Keratinocyte (primary cell): Measurements from ENCODE around the gene RGS7BP. TPM values are rescaled to one million over a fixed set of nuclear protein-coding genes. Genes with fewer than 3 reads are reported as not detected.

ENCODE experiments used
- DNase-seq: peaks from one replicate; pipeline ENCODE4 v3.0.0-alpha.2; 2011; ENCODE audit warnings: low read depth, missing footprints, low spot score
- FAIRE-seq: peaks from 2 replicates; lab custom pipeline; 2011; peaks lifted over from hg19 to GRCh38; lab: Jason Lieb, UNC
- H2AFZ ChIP-seq: 2 replicates; pipeline ENCODE4 v1.6.0; 2012; ENCODE audit warnings: low read length, control low read depth, inconsistent platforms; ENCODE audit not compliant: control insufficient read depth
- H3K27ac ChIP-seq: 2 replicates; pipeline ENCODE4 v1.5.1; 2011; ENCODE audit warnings: low read length; ENCODE audit not compliant: control insufficient read depth, insufficient read depth
- H3K27me3 ChIP-seq: 3 replicates; pipeline ENCODE4 v1.6.0; 2011; ENCODE audit warnings: low read length; ENCODE audit not compliant: control insufficient read depth, insufficient read depth; ENCODE audit errors: extremely low read depth
- H3K36me3 ChIP-seq, 2 experiments: 2 replicates in 1 of 2; 3 replicates in 1 of 2; pipeline ENCODE4 v1.5.1; 2011; ENCODE audit warnings: low read length in 2 of 2, mild to moderate bottlenecking in 1 of 2; ENCODE audit not compliant: control insufficient read depth in 2 of 2, insufficient read depth in 2 of 2; ENCODE audit errors: extremely low read depth in 1 of 2
- H3K4me1 ChIP-seq: 3 replicates; pipeline ENCODE4 v1.5.1; 2011; ENCODE audit warnings: low read length; ENCODE audit not compliant: control insufficient read depth, insufficient read depth; ENCODE audit errors: extremely low read depth
- H3K4me2 ChIP-seq: 3 replicates; pipeline ENCODE4 v1.6.0; 2011; ENCODE audit warnings: low read depth, low read length; ENCODE audit not compliant: control insufficient read depth, insufficient read depth; ENCODE audit errors: extremely low read depth
- H3K4me3 ChIP-seq, 3 experiments: fragments of 200-600 bp in 1 of 3; sonication (generic) in 1 of 3; 2 replicates in 2 of 3; 3 replicates in 1 of 3; pipeline ENCODE4 v1.5.1; 2011 to 2016; ENCODE audit warnings: low read length in 3 of 3, mild to moderate bottlenecking in 3 of 3, control low read depth in 2 of 3, inconsistent platforms in 1 of 3, low read depth in 1 of 3, mixed read lengths in 1 of 3, mixed run types in 1 of 3, moderate library complexity in 1 of 3; ENCODE audit not compliant: control insufficient read depth in 2 of 3, insufficient read depth in 2 of 3; ENCODE audit errors: extremely low read depth in 1 of 3
- H3K79me2 ChIP-seq: 2 replicates; pipeline ENCODE4 v1.6.0; 2012; ENCODE audit warnings: low read length; ENCODE audit not compliant: control insufficient read depth, insufficient read depth
- H3K9ac ChIP-seq: 3 replicates; pipeline ENCODE4 v1.6.0; 2011; ENCODE audit warnings: low read length; ENCODE audit not compliant: control insufficient read depth, insufficient read depth; ENCODE audit errors: extremely low read depth
- H3K9me1 ChIP-seq: 3 replicates; pipeline ENCODE4 v1.6.0; 2011; ENCODE audit warnings: low read length; ENCODE audit not compliant: control insufficient read depth, insufficient read depth; ENCODE audit errors: extremely low read depth
- H3K9me3 ChIP-seq: 2 replicates; pipeline ENCODE4 v1.5.1; 2012; ENCODE audit warnings: low read depth, low read length; ENCODE audit not compliant: control insufficient read depth
- H4K20me1 ChIP-seq: 3 replicates; pipeline ENCODE4 v1.6.0; 2011; ENCODE audit warnings: low read length; ENCODE audit not compliant: control insufficient read depth, insufficient read depth; ENCODE audit errors: extremely low read depth
- CTCF ChIP-seq, 3 experiments: IDR thresholded peaks in 1 of 3; conservative IDR thresholded peaks in 1 of 3; optimal IDR thresholded peaks in 1 of 3; 2 replicates in 2 of 3; 3 replicates in 1 of 3; pipeline versions ENCODE3 to v1.5.1; 2011; ENCODE audit warnings: low read length in 3 of 3, mild to moderate bottlenecking in 3 of 3, moderate library complexity in 2 of 3, control low read depth in 1 of 3, inconsistent platforms in 1 of 3; ENCODE audit not compliant: insufficient read depth in 2 of 3; ENCODE audit errors: extremely low read depth in 1 of 3
- EZH2 ChIP-seq: IDR thresholded peaks from one replicate; pipeline ENCODE4 v1.6.1; 2012; ENCODE audit warnings: inconsistent platforms, mild to moderate bottlenecking, low read length, moderate library complexity
- dilution Hi-C: fragments of 300-500 bp; cut with MboI; formaldehyde crosslinking; loops from one replicate; pipeline ENCODE4 v1.7.0; 2020; ENCODE audit warnings: low sequenced_read_pairs; ENCODE audit not compliant: extremely low pct_ligation_motif_present
- polyA plus RNA-seq, 5 experiments: library from polyadenylated mRNA; depleted of rRNA in 3 of 5; stranded (reverse) in 3 of 5; stranded (forward) in 1 of 5; unstranded in 1 of 5; fragments of >200 nt; gene quantifications; 1 replicate in 1 of 5; 2 replicates in 3 of 5; 3 replicates in 1 of 5; pipeline versions ENCODE4 v1.2.1 to v1.2.3, GENCODE V29; 2011 to 2012; ENCODE audit warnings: missing spikeins in 2 of 5, low read depth in 1 of 5, low replicate concordance in 1 of 5

Gene RGS7BP
- polyA plus RNA-seq, 1 donor (not counting 4 experiments of a cell fraction or from before 2014, with no cell fraction given): not detected

- dilution Hi-C loops: no loop called here
- DNase-seq (no peak), FAIRE-seq (no peak)
- Histone ChIP-seq H3K9ac (no peak overlapping the region), H3K4me1 (no peaks in the 10 kb centered on the region), H3K4me2 (no peak overlapping the region), H4K20me1 (no peaks in the 10 kb centered on the region), H3K4me3 (no peak overlapping the region), H3K9me1 (no peaks in the 10 kb centered on the region), H2AFZ (no peak overlapping the region), H3K27me3 (peaks cover 3% of the 10 kb centered on the region), H3K36me3 (no peaks in the 10 kb centered on the region), H3K27ac (no peak overlapping the region), H3K79me2 (no peaks in the 10 kb centered on the region), H3K9me3 (no peaks in the 10 kb centered on the region)
- TF ChIP-seq EZH2 (no peak), CTCF (optimal IDR thresholded peaks at IDR 0.05 in 1 of 3, IDR thresholded peaks at IDR 0.05 in 1 of 3, conservative IDR thresholded peaks at IDR 0.05 in 1 of 3; ENCODE audit: extremely low read depth in 1 of 3, insufficient read depth in 2 of 3, low read length in 3 of 3) (no peak)
Measured at GRCh38 chr5:64654561-64654938, 148.7 kb downstream of the RGS7BP start.

- Histone ChIP-seq H3K9me3 (no peaks in the 10 kb centered on the region), H3K4me1 (no peaks in the 10 kb centered on the region), H3K27me3 (peaks cover 7% of the 10 kb centered on the region), H3K4me3 (no peak overlapping the region), H2AFZ (no peak overlapping the region), H3K9ac (no peak overlapping the region), H3K4me2 (no peak overlapping the region), H3K9me1 (no peaks in the 10 kb centered on the region), H3K27ac (no peak overlapping the region), H4K20me1 (no peaks in the 10 kb centered on the region), H3K79me2 (no peaks in the 10 kb centered on the region), H3K36me3 (no peaks in the 10 kb centered on the region)
- no peak for FAIRE-seq
- no peak for TF ChIP-seq CTCF (optimal IDR thresholded peaks at IDR 0.05 in 1 of 3, IDR thresholded peaks at IDR 0.05 in 1 of 3, conservative IDR thresholded peaks at IDR 0.05 in 1 of 3; ENCODE audit: extremely low read depth in 1 of 3, insufficient read depth in 2 of 3, low read length in 3 of 3)
- dilution Hi-C loops: no loop called here
- DNase-seq: no peak
Measured at GRCh38 chr5:64655596-64655995, 149.8 kb downstream of the RGS7BP start.
